ENCODE measurements around the gene IL4R. TPM values are rescaled to one million over a fixed set of nuclear protein-coding genes. Genes with fewer than 3 reads are reported as not detected.

Gene IL4R
- total RNA-seq, 1 experiment from 2014 or later, result 25.1 TPM

DNA sequence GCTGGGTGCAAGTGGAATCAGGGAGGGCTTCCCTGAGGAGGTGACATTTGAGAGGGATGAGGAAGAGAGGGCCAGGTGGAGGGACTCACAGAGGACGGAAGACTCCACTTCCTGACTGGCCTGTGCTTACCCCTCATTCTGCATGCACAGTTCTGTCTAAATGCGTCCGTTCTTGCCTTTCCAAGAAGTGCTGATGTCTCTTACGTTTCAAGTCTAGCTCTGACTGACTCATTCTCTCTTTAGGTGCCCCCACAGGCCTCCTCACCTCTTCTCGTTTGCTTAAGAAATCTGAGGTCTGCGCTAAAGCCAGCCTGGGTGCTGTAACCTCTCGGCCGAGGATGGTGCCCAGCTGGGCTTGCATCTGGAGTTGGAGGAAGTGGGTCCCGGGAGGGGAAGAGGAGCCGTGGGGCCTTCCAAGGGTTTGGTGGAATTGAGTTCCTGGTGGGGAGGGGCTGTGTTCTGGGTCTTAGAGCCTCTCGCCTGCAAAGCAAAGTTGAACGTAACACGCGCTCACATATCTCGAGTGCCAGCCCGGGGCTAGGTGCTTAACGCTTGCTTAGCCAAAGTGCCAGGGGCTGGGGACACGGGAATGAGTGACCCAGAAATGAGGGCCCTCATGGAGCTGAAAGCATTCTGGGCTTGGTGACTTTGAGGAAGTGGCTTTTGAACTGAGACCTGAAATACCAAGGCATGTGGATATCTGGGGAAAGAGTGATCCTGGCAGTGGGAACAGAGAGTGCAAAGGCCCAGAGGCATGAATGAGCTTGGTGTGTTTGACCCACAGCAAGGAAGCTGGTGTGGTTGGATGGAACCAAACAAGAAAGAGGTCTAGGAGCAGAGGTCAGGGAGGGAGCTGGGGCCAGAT lies 4.8 kb downstream of the IL4R start:
- intact Hi-C loops (cut with micrococcal nuclease), result loop anchor here (5.0 to 10.0 kb wide), 2 partner anchors 49 to 54 kb away; partner anchors contain the start of gene NSMCE1
- BruUV-seq (replicated peaks), result no TSS peak
- Histone ChIP-seq H3K27ac (ENCODE audit: low read length) (no peak overlapping the region), H3K79me2 (ENCODE audit: low read length) (peaks cover 94% of the 10 kb centered on the region), H3F3A (ENCODE audit: low read length, unreplicated experiment) (peaks cover 7% of the 10 kb centered on the region), H3K9me2 (replicated peaks; ENCODE audit: low read length) (no peaks in the 10 kb centered on the region), H3K9ac (ENCODE audit: low read length) (no peak overlapping the region), H3K27me3 (ENCODE audit: low read length) (no peaks in the 10 kb centered on the region), H4K20me1 (ENCODE audit: low read length) (no peaks in the 10 kb centered on the region), H3K4me3 (ENCODE audit: low read length) (no peak overlapping the region), H3K4me2 (ENCODE audit: low read length) (no peak overlapping the region), H3K9me3 (ENCODE audit: low read length) (no peaks in the 10 kb centered on the region), H3K36me3 (ENCODE audit: low read depth, low read length) (no peaks in the 10 kb centered on the region), H2AFZ (ENCODE audit: low read length) (no peak overlapping the region), H3K4me1 (ENCODE audit: insufficient read depth, low read length) (peaks cover 71% of the 10 kb centered on the region)
- ChIA-PET POLR2A (ENCODE audit: unreplicated experiment) (no interaction called here), CTCF (no interaction called here)
- DNase-seq (no peak), ATAC-seq (no peak)
- TF ChIP-seq CTCF (conservative IDR thresholded peaks at IDR 0.05; ENCODE audit: low read depth, low read length), result no peak
- TF ChIP-seq EZH2phosphoT487 (IDR thresholded peaks at IDR 0.05; ENCODE audit: borderline replicate concordance, low read length), result no peak
- TF ChIP-seq EZH2 (IDR thresholded peaks at IDR 0.05; ENCODE audit: low read length, unreplicated experiment), result no peak

DNA sequence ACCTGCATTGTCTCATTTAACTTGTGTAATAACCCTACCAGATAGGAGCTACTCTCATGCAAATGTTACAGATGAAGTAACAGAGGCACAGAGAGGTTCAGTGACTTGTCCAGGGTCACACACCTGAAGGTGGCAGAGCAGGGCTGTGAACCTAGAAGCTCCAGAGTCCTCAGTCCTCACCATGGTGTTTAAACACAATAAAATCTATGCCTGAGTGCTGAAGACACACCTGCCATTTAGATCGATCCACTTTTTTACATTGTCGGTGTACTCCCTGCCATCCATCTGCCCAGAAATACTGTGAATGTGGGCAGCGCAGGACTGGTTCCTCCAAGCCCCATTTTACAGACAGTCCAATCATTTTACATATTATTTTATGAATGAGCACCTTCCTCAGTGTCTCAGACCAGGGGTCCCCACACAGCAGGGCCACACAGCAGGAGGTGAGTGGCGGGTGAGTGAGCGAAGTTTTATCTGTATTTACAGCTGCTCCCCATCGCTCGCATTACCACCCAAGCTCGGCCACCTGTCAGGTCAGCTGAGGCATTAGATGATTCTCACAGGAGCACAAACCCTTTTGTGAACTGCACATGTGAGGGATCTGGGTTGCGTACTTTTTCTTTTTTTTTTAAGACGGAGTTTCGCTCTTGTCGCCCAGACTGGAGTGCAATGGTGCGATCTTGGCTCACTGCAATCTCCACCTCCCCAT lies 5.6 kb downstream of the IL4R start:
- no peak for TF ChIP-seq EZH2phosphoT487 (IDR thresholded peaks at IDR 0.05; ENCODE audit: borderline replicate concordance, low read length)
- no peak for TF ChIP-seq EZH2 (IDR thresholded peaks at IDR 0.05; ENCODE audit: low read length, unreplicated experiment)
- no peak for TF ChIP-seq CTCF (conservative IDR thresholded peaks at IDR 0.05; ENCODE audit: low read depth, low read length)
- Histone ChIP-seq H2AFZ (ENCODE audit: low read length) (no peak overlapping the region), H3K4me1 (ENCODE audit: insufficient read depth, low read length) (peaks cover 72% of the 10 kb centered on the region), H4K20me1 (ENCODE audit: low read length) (no peaks in the 10 kb centered on the region), H3K79me2 (ENCODE audit: low read length) (peaks cover 95% of the 10 kb centered on the region), H3K27me3 (ENCODE audit: low read length) (no peaks in the 10 kb centered on the region), H3K9ac (ENCODE audit: low read length) (no peak overlapping the region), H3K4me2 (ENCODE audit: low read length) (no peak overlapping the region), H3K36me3 (ENCODE audit: low read depth, low read length) (no peaks in the 10 kb centered on the region), H3K4me3 (ENCODE audit: low read length) (no peak overlapping the region), H3K27ac (ENCODE audit: low read length) (no peak overlapping the region), H3K9me3 (ENCODE audit: low read length) (no peaks in the 10 kb centered on the region), H3K9me2 (replicated peaks; ENCODE audit: low read length) (no peaks in the 10 kb centered on the region), H3F3A (ENCODE audit: low read length, unreplicated experiment) (peaks cover 7% of the 10 kb centered on the region)
- POLR2A ChIA-PET (ENCODE audit: unreplicated experiment), result no interaction called here
- ATAC-seq (no peak), DNase-seq (no peak)
- intact Hi-C loops (cut with micrococcal nuclease), result loop anchor here (5.0 to 10.0 kb wide), 2 partner anchors 48 to 55 kb away; partner anchors contain the start of gene NSMCE1
- BruUV-seq (replicated peaks), result no TSS peak
- CTCF ChIA-PET, result no interaction called here

Measured in PC-3 (cell line).